LoVo (cell line): ENCODE measurements around the gene PCP4L1.
"Not testable (repeated sequence)": the region's sequence is repeated elsewhere in the genome, so short reads cannot be mapped to it uniquely, and the experiment has no call there.

Source experiments
- DNase-seq: peaks from one replicate; pipeline ENCODE4 v3.0.0-alpha.2; 2016; ENCODE audit warnings: low spot score

PCP4L1 gene

DNA sequence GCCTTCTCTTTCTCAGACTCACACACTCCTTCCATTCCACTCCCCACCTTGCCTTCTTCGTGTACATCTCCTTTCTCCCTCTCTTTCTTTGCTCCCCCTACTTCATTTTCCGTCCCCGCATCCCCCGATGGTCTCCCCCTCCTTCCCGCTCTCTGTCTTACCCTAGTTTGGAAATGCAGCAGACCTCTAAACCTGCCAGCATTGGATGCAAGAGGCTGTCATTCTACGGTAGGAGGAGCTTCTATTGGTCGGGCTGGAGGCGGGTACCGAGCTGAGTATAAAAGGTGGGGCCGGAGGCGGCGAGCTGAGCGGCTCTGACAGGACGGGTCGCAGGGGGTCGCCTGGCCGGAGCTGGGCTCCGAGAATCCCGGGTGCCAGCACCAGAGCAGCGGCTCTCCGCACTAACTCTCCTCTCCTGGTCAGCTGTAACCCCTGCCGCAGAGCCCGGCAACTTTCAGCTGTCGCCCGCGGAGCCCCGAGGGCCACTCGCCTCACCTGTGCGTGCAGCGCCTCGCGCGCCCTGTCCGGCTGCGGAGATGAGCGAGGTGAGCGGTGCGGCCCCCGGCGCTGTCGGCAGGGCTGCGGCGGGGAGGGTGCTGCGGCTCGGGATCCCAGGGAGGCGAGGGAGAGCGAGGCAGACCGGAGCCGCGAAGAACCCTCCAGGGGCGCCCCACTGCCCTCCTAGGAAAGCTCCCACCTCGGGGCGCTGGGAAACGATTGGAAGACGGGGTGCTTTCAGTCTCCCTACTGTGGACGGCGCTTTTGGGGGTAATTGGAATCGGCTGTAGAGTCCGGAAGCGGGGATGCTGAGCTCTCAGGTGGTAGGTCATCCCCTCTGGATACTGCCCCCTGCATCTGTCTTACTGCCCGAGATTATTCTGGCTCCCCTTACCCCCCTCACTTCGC lies at the start of gene PCP4L1:
TSS of gene PCP4L1 (plus strand) at position 307 of the 906 bp plus-strand sequence. CDS start at position 537, 230 bp downstream.
- DNase-seq = no peak

DNA sequence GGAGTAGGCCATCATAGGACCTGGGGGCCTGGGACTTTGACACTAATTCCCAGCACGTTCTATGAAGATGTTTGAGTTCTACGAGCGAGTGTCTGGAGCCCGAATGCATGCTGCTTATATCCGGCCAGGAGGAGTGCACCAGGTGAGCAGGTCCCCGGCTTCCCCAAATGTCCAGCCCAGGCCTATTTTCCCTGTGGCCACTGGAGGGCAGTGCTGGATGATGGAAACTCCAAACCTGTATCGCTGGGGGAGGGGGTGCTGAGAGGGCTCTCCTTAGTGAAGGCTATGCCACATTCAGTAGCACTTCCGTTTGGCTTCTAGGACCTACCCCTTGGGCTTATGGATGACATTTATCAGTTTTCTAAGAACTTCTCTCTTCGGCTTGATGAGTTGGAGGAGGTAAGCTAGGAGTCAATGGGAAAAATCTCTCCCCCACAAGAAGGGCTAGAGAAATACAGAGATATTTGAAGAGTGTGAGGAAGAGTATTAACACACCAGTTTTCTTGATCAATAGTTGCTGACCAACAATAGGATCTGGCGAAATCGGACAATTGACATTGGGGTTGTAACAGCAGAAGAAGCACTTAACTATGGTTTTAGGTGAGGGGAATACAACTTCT lies 48.6 kb upstream of the PCP4L1 start:
- peak; percentile 56 for DNase-seq

DNA sequence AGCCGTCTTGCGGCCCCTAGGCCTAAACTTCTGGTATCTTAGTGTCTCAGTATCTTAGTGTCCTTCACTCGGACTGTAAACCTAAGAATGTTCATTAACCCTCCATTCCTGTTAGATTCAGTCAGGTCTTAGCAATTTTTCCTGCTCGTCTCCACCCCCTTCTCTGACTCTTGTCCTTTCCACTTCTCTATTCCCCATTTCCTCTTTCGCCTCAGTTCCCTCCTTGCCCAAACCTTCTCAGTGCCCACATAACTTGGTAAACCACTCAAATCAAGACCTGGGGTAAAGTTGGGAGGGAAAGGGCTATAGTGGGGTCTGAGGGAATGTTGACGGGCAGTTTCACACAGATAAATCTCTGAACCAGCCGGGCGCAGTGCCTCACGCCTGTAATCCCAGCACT lies 44.2 kb upstream of the PCP4L1 start:
- no peak for DNase-seq

DNA sequence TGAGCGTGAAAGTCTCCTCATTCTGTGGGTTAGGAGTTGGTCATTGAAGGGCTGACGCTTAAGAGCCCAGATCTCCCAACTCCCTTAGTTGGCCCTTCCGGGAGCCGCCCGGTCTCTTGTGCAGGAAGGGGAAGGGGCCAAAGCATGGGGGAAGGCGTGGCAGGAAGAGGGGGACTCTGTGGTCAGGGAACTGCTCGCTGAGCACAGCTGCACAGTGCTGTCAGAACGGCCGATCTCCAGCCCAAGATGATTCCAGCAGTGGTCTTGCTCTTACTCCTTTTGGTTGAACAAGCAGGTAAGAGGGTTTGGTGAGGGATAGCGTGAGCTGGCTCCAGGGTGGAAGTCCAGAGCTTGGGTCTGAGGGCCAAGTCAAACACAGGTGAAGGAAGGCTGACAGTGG lies 43.5 kb upstream of the PCP4L1 start, which contains the start of gene FCER1G:
TSS of gene FCER1G (plus strand) at position 220 of the 400 bp plus-strand sequence. CDS start at position 247, 27 bp downstream.
- no peak for DNase-seq

DNA sequence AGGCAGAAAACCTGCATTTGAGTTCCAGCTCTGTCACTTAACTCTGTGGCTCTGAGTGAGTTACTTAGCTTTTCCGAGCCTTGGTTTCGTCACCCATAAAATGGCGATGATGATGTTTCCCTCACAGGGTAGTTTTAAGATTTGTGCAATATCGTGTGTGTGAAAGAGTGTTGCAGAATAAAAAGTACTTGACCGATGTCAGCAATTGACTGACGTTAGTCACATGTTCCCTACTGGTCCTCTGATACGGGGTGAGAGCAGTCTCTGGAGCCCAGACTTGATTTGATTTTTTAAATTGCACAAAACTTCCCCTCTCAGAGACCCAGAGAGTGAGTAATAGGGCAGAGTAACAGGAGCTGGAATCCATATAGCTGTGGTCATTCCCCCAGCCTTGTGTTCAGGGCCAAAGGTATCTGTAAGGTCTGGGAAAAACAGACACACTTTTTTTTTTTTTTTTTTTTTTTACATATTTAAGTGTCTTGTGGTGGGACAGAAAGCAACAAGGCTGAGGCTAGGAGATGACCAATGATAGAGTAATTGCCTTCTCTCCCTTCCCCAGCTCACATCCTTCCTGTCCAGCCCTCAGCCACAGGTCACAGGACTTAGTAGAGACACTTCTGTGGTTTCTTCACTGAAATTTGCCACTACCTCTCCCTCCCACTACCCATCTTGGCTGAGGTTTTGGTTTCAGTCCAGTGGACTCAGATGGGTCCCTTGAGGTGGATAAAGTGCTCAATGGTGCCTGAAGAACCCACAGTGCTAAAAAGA lies 41.4 kb upstream of the PCP4L1 start:
- no peak for DNase-seq

DNA sequence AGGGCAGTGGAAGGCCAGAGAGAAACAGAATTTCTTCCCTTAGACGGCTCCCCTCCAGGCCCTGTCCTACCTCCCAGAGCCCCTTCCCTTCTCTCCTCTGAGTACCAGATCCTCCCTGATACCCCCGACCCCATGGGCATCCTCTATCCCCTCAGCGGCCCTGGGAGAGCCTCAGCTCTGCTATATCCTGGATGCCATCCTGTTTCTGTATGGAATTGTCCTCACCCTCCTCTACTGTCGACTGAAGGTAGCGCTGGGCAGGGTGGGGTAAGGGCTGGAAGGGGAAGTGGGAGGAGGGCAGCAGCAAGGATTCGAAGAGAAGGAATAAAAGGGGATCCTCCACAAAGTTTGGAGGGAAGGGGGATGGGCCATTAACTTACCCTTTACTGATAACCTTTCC lies 40.7 kb upstream of the PCP4L1 start:
- no peak for DNase-seq

DNA sequence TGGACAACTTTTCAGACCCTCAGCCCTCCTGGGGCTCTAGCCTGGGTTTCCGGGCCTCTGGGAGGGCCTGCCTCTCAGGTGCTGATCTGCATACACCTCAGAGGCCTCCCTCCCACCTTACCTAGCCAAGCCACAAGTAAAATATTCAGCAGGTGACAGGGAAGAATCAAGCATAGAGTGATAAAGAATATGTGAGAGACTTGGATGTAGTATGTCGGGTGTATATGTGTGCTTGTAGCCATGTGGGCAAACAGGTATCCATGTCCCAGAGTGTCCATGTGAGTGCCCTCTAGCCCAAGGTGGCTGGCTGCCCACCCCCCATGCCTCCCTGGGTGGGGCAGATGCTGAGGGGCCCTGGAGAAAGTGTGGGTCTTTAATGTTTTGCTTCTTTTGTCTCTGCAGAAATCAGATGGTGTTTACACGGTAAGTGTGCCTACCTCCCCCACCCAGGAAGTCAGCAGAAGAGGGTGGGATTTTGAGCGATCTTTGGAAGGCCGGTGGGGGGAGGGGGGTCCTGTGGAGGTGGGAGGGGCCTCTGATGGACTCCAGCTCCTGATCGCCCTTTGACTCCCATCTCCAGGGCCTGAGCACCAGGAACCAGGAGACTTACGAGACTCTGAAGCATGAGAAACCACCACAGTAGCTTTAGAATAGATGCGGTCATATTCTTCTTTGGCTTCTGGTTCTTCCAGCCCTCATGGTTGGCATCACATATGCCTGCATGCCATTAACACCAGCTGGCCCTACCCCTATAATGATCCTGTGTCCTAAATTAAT lies 40.1 kb upstream of the PCP4L1 start:
- DNase-seq = no peak

DNA sequence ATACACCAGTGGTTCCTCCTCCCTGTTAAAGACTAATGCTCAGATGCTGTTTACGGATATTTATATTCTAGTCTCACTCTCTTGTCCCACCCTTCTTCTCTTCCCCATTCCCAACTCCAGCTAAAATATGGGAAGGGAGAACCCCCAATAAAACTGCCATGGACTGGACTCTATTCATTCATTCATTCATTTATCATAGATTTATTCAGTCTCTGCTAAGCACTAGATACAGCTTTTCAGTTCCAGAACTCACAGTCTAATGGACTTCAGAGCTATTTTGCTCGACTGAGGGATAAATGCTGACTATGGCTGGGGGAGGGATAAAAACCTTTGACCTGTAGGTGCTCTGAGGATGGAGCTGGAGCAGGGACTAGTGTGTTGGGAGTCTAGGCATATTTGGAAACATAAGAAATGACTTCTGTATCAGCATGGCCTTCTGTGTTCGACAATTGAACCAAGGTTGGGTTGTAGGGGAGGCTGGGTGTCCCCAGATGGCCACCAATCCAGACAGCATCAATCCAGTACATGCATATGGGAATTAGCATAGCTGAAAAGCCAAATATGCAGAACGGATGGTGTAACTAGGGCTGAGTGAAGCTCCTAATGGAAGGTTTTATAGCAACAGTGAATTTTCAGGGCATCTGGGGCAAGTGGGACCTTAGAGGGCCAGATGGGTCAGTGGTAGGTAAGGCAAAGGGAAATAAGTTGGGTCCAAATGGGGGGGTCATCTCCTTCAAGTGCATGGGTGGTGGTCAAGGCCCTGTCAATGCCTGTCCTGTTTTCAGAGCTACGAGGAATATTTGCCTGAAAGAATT lies 39.3 kb upstream of the PCP4L1 start:
- DNase-seq = no peak

DNA sequence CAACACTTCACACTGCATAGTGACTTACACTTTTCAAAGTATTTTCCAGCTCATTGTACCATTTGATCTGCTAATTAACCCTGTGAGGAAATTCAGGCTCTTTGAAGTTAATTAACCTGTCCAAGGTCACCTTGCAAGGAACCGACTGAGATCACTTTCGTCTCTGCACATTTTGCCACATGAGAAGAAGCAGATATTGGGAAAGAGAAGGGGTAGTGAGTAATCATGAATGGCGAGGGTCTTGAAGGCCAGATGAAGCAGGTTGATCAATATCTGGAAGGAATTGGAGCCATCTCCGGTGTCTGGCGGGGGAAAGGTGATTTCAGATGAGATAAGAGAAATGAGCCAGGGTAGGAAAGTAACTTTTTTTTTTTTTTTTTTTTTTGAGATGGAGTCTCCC lies 38.5 kb upstream of the PCP4L1 start:
- no peak for DNase-seq

DNA sequence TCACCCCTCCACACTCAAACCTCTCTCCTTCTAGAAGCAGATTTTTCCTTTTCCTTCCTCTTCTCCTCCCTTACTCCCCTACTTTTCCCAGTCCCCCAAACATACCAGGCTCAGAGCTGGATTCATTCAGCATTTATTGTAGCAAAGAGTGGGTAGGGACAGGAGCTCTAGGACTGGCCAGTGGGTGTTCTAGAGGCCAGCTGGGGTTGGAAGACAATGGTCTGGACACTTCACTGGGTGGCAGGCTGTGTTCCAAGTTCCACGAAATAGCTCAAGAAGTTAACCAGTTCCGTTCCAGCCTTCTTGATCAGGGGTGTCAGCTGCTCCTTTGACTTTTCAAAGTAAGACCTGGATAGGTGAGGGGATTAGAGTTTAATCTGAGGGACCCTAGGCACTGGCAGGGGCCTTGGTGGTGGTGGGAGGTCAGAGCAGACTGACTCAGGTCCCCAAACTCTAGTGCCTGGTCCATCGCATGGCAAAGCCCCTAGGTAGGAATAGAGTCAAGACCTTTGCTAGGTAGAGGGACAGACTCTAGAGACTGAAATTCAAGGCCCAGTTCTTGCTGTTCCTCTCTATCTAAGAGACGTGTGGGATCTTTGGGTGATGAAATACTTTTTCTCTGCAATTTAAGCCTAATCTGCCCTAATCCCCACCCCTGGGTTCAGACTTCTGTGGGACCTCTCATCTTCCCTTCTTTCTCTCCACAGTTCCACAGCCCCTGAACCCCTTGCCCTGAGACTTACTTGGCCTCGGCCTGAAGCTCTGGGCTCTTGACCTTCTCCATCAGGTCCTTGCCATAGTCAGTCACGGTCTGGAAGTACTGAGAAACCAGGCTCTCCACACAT lies 36.1 kb upstream of the PCP4L1 start:
- DNase-seq = no peak

DNA sequence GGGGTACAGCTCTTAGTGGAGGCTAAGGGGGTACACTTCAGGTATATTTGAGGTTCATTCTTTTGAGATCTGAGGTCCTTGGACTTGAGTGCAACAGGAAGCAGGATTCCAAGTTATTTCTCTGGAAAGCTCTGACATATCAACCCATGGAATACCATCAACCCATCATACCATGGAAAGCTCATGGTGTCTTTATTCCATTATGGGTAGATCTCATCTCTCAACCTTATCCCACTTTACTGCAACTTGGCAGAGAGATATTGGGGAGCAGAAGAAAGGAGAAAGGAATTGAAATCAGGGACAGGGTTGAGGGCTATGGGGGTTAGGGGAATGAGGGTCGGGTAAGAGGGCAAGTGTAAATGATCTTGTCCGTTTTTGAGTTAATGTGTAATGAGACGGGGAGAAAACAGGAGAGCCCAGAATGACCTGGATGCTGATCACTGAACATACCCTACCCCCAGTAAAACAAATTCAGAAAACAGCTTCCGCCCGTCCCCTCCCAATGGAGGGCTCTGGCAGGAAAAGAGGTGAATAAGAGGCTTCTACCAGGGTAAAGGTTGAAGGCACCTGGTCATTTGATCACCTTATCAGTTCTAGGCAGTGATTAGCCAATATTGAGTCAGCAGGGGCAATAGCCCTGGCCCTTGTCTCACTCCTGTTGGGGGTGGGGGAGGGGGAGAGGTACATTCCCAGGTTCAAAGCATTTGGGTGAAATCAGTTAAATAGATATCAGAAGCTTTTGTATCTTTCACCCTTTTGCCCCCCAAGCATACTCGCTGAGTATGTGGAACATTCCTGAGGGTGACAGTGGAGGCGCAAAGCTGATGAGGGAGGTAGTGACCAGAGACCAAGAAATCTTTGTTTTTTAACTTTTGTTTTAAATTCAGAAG lies 34.5 kb upstream of the PCP4L1 start:
- no peak for DNase-seq

DNA sequence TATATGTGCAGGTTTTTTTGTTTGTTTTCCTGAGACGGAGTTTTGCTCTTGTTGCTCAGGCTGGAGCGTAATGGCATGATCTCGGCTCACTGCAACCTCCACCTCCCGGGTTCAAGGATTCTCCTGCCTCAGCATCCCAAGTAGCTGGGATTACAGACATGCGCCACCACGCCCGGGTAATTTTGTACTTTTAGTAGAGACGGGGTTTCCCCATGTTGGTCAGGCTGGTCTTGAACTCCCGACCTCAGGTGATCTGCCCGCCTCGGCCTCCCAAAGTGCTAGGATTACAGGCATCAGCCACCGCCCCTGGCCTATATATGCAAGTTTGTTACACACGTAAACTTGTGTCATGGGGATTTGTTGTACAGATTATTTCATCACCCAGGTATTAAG lies 33.9 kb upstream of the PCP4L1 start:
- not testable (repeated sequence) for DNase-seq

DNA sequence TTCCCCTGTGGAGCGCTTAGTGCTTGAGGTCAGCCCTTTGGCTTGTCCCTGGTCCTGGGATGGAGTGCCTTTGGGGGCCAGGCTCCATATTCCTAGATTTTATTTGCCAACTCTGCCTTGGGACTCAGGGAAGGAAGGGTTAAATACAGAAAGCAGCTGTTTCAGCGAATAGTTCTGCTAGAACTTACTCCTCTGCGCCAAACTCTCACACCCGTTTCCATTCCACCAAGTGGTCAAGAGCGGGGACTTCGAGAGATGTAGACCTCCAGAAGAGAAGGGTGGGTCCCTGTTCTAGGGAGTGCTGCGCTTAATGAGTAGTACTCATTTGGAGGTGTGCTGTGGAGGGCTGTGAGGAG lies 33.4 kb upstream of the PCP4L1 start:
- DNase-seq = no peak

DNA sequence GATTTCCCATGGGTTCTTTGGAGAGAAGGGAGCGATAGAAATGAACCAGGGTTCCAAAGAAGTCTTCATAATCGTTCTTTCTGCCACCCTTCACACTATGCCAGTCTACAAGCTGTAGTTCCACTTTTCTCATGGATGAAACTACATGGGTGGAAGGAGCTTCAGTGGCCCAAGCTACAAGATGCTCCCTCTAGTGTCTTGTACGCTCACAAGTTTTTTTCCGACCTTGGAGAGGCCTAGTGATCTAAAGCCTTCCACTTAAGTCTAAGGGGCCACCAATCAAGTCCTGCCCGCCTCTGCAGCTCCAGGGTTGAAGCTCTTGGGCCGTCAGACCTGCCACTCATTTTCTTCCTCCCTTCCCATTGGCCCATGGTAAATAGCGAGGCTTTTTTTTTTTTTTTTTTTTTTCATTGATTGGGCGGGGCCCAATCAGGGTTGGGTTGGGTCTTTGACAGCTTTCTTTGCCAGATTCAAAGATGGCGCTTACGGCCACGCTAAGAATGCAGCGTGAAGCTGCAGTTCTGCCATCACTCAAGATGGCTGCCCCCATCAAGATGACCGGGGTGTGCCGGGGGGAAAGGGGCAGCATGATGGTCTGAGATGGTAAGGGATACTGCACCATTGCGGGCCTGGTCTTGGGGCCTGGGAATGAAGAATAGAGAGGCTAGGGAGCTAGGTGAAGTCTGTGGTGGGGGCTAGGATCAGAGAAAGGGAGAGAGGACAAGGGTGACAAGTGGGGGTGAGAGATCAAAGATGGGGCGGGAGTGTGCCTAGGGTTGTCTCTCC lies 32.8 kb upstream of the PCP4L1 start, which contains the start of gene TOMM40L:
TSS of gene TOMM40L (plus strand) at position 527 of the 786 bp plus-strand sequence. CDS start 430 bp downstream, outside the sequence.
- DNase-seq = peak; percentile 95

DNA sequence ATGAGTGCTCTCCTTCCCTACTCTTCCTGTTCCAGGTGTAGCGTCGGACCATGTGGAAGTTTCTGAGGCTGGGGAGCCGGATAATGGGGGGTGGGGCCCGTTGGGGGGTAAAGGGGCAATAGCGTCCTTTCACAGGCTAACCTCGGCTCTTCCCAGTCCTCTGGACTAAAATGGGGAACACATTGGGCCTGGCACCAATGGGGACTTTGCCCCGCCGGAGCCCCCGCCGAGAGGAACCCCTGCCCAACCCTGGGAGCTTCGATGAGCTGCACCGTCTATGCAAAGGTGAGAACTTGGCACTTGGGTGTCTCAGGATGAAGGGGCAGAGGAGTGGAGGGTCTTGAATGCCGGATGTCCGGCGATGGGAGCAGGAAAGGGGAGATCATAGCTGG lies 32.2 kb upstream of the PCP4L1 start:
- no peak for DNase-seq

DNA sequence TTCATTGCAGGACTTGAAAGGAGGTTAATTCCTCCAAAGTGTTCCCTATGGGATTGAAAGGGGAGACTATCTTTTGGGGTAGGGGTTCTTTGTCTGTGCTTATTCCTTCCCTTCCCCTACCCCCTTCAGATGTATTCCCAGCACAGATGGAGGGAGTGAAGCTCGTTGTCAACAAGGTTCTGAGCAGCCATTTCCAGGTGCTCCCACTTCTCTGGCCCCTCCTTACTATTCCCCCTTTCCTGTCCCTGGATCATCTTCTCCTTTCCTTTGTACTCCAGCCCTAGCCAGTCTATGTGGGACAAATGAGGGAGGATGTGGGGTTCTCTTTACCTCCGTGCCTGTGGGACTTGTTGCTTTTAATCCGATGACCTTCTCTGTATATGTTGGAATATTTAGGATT lies 31.8 kb upstream of the PCP4L1 start:
- DNase-seq = no peak

DNA sequence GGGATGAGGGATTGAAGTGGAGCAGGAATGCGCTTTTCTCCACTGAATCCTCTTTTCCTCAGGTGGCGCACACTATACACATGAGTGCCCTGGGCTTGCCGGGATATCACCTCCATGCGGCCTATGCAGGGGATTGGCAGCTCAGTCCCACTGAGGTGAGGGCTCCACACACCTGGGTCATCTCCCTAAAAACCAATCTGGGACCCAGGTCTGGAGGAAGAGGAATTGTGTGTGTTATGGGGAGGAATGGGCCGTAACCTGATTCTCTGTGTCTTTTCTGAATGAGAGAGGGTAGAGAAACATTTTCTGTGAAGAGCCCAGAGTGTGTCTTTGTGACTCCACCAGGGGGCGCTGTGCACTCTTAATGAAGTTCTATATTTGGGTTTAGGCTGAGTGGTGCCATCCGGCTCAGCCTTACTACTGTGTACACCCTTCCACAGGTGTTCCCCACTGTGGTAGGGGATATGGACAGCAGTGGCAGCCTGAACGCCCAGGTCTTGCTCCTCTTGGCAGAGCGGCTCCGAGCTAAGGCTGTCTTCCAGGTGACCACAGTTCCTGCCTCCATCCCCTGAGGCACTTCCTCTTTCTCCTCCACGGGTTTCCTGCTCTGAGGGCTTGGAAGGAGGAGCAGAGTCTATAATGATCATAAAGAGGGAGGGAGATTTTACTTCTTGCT lies 31.2 kb upstream of the PCP4L1 start:
- DNase-seq = peak; percentile 74

DNA sequence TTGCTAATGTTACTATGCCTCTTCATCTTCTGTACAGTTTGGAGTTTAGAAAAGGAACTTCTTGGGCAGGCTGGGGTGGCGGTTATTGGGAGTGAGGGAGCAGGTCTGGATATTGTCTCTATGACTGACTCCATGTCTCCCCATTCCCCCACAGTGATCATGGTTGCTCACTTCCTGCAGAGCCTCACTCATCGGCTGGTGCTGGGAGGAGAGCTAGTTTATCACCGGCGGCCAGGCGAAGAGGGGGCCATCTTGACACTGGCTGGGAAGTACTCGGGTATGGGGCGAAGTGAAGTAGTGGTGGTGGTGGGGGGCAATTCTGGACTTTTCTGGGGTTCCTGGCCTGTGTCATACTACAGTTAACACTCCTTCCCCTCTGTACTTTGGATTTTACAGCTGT lies 30.5 kb upstream of the PCP4L1 start:
- DNase-seq = no peak
